Hematopoietic multipotent progenitor cell (in vitro differentiated cells): Measurements from ENCODE around the gene STAP1. TPM values are rescaled to one million over a fixed set of nuclear protein-coding genes. Genes with fewer than 3 reads are reported as not detected.

Source experiments
- DNase-seq, 3 donors: peaks; one replicate each; pipeline ENCODE4 v3.0.0-alpha.2; 2011 to 2015; ENCODE audit warnings: low read depth in 2 of 3, low spot score in 2 of 3
- total RNA-seq: library from RNA; depleted of rRNA; stranded (reverse); fragments of >200 nt; gene quantifications from one replicate; pipeline ENCODE4 v1.2.3, GENCODE V29; 2012

Gene STAP1
- total RNA-seq, 1 donor, result 1.3 TPM

GRCh38 chr4:67554096-67554495 is 4.4 kb upstream of the STAP1 start:
- no peak for DNase-seq

- DNase-seq, result no peak
Measured at GRCh38 chr4:67555447-67555846, 3.1 kb upstream of the STAP1 start.

- DNase-seq, result no peak
Measured at GRCh38 chr4:67556436-67556835, 2.1 kb upstream of the STAP1 start.

- DNase-seq, result no peak
Measured at GRCh38 chr4:67565284-67565683, 6.8 kb downstream of the STAP1 start.

- DNase-seq, result no peak
Measured at GRCh38 chr4:67566335-67566734, 7.8 kb downstream of the STAP1 start.

- DNase-seq, result no peak
Measured at GRCh38 chr4:67568820-67569219, 10.3 kb downstream of the STAP1 start.

GRCh38 chr4:67570537-67570936 is 12.0 kb downstream of the STAP1 start:
- no peak for DNase-seq

- peak in 1 of 3 donors; percentile 41 for DNase-seq
Measured at GRCh38 chr4:67571975-67572374, 13.4 kb downstream of the STAP1 start.

GRCh38 chr4:67573193-67573592 is 14.7 kb downstream of the STAP1 start:
- DNase-seq, result no peak

GRCh38 chr4:67575232-67576058 is 16.9 kb downstream of the STAP1 start:
- peak in 2 of 3 donors; percentile 69 to 92 for DNase-seq

GRCh38 chr4:67576059-67576466 is 17.5 kb downstream of the STAP1 start:
- no peak for DNase-seq

- no peak for DNase-seq
Measured at GRCh38 chr4:67576538-67576937, 18.0 kb downstream of the STAP1 start.

GRCh38 chr4:67580577-67580976 is 22.1 kb downstream of the STAP1 start:
- DNase-seq, result no peak

- DNase-seq, result peak in 2 of 3 donors; percentile 59 to 61
Measured at GRCh38 chr4:67581208-67581857, 22.8 kb downstream of the STAP1 start.

GRCh38 chr4:67581913-67582312 is 23.4 kb downstream of the STAP1 start:
- DNase-seq, result no peak

- DNase-seq, result no peak
Measured at GRCh38 chr4:67584496-67584895, 26.0 kb downstream of the STAP1 start.

- DNase-seq, result no peak
Measured at GRCh38 chr4:67587156-67587555, 28.6 kb downstream of the STAP1 start.

- no peak for DNase-seq
Measured at GRCh38 chr4:67593741-67594175, 35.2 kb downstream of the STAP1 start.

GRCh38 chr4:67603310-67604028 is 44.9 kb downstream of the STAP1 start:
- DNase-seq, result no peak

- no peak for DNase-seq
Measured at GRCh38 chr4:67604029-67604381, 45.5 kb downstream of the STAP1 start.

- DNase-seq, result no peak
Measured at GRCh38 chr4:67604749-67605148, 46.2 kb downstream of the STAP1 start.

GRCh38 chr4:67608027-67608426 is 49.5 kb downstream of the STAP1 start:
- DNase-seq, result no peak
